SW 1271 (cell line): ENCODE results near the gene GABRG2.
"Not testable (repeated sequence)": the region's sequence is repeated elsewhere in the genome, so short reads cannot be mapped to it uniquely, and the experiment has no call there.

Experiments
- DNase-seq, 2 experiments: peaks; one replicate each; lab custom pipeline; 2025; lab: John Stamatoyannopoulos, UW

Gene GABRG2

GRCh38 chr5:162067655-162068411 lies at the start of gene GABRG2:
GABRG2 (plus strand) TSS chr5:162067773; CDS start chr5:162068000, 227 bp downstream.
- no peak for DNase-seq

GRCh38 chr5:162025312-162025711 lies 42.3 kb upstream of the GABRG2 start:
- no peak for DNase-seq

- DNase-seq = no peak
These were observed 40.8 kb upstream of the GABRG2 start for GRCh38 chr5:162026803-162027202.

GRCh38 chr5:162037431-162037830 lies 30.1 kb upstream of the GABRG2 start:
- DNase-seq = no peak

- no peak for DNase-seq
These were observed 20.3 kb upstream of the GABRG2 start for GRCh38 chr5:162047279-162047678.

- DNase-seq = no peak
These were observed 14.9 kb upstream of the GABRG2 start for GRCh38 chr5:162052676-162053075.

GRCh38 chr5:162055095-162055494 lies 12.5 kb upstream of the GABRG2 start:
- not testable (repeated sequence) for DNase-seq

GRCh38 chr5:162067162-162067561 lies 411 bp upstream of the GABRG2 start:
- no peak for DNase-seq

GRCh38 chr5:162068412-162068811 lies 839 bp downstream of the GABRG2 start:
- no peak for DNase-seq

- DNase-seq = no peak
These were observed 1.4 kb downstream of the GABRG2 start for GRCh38 chr5:162068936-162069335.

GRCh38 chr5:162078805-162079204 lies 11.2 kb downstream of the GABRG2 start:
- no peak for DNase-seq

GRCh38 chr5:162091336-162091735 lies 23.8 kb downstream of the GABRG2 start:
- DNase-seq = no peak

- DNase-seq = no peak
These were observed 28.9 kb downstream of the GABRG2 start for GRCh38 chr5:162096448-162096847.

GRCh38 chr5:162107591-162107990 lies 40.0 kb downstream of the GABRG2 start:
- no peak for DNase-seq

GRCh38 chr5:162119801-162120200 lies 52.2 kb downstream of the GABRG2 start:
- DNase-seq = no peak

- DNase-seq = no peak
These were observed 60.5 kb downstream of the GABRG2 start for GRCh38 chr5:162128117-162128516.

- DNase-seq = no peak
These were observed 64.8 kb downstream of the GABRG2 start for GRCh38 chr5:162132348-162132747.

- DNase-seq = no peak
These were observed 71.6 kb downstream of the GABRG2 start for GRCh38 chr5:162139190-162139589.

- DNase-seq = no peak
These were observed 86.7 kb downstream of the GABRG2 start for GRCh38 chr5:162154242-162154641.

- no peak for DNase-seq
These were observed 92.8 kb downstream of the GABRG2 start for GRCh38 chr5:162160401-162160800.

GRCh38 chr5:162163663-162164062 lies 96.1 kb downstream of the GABRG2 start:
- no peak for DNase-seq

GRCh38 chr5:162174358-162174974 lies 106.9 kb downstream of the GABRG2 start:
- no peak for DNase-seq

GRCh38 chr5:162187371-162187770 lies 119.8 kb downstream of the GABRG2 start:
- no peak for DNase-seq

- no peak for DNase-seq
These were observed 122.1 kb downstream of the GABRG2 start for GRCh38 chr5:162189719-162190118.
